IPS-18c (cell line): ENCODE data around the gene ATP5F1E.
A peak's percentile ranks its signal among the peaks of the same experiment; 100 is the strongest.

Source experiments
- H3K4me3 ChIP-seq: 2 replicates; pipeline ENCODE4 v1.7.0; 2013; ENCODE audit warnings: low read depth, mild to moderate bottlenecking, low read length, moderate library complexity; ENCODE audit not compliant: insufficient read depth
- H3K9me3 ChIP-seq: one replicate; pipeline ENCODE4 v1.6.1; 2013; ENCODE audit warnings: mild to moderate bottlenecking, low read length, moderate library complexity; ENCODE audit not compliant: control insufficient read depth, insufficient read depth

ATP5F1E gene

GRCh38 chr20:59032023-59032712 lies at the start of gene ATP5F1E:
TSS of gene ATP5F1E (minus strand) at chr20:59032335. CDS start at chr20:59032251, 84 bp downstream.
- H3K9me3 ChIP-seq: no peaks in the 10 kb centered on the region

GRCh38 chr20:59081036-59081435 lies 48.9 kb upstream of the ATP5F1E start:
- H3K9me3 ChIP-seq: no peaks in the 10 kb centered on the region
- no peak overlapping the region for H3K4me3 ChIP-seq

More at GRCh38 chr20:59032023-59032712, at the start of gene ATP5F1E:
- H3K4me3 ChIP-seq: peak within 1 kb of the TSS; percentile 96

GRCh38 chr20:59078231-59078630 lies 46.1 kb upstream of the ATP5F1E start:
- Histone ChIP-seq H3K4me3 (no peak overlapping the region), H3K9me3 (no peaks in the 10 kb centered on the region)

GRCh38 chr20:59077705-59078104 lies 45.6 kb upstream of the ATP5F1E start:
- H3K4me3 ChIP-seq: no peak overlapping the region

GRCh38 chr20:59075934-59076508 lies 43.9 kb upstream of the ATP5F1E start:
- Histone ChIP-seq H3K4me3 (no peak overlapping the region), H3K9me3 (no peaks in the 10 kb centered on the region)

More at GRCh38 chr20:59077705-59078104, 45.6 kb upstream of the ATP5F1E start:
- H3K9me3 ChIP-seq: no peaks in the 10 kb centered on the region

GRCh38 chr20:59074456-59074855 lies 42.3 kb upstream of the ATP5F1E start:
- no peaks in the 10 kb centered on the region for H3K9me3 ChIP-seq
- no peak overlapping the region for H3K4me3 ChIP-seq

- no peak overlapping the region for H3K4me3 ChIP-seq
- H3K9me3 ChIP-seq: no peaks in the 10 kb centered on the region
Measured at GRCh38 chr20:59073582-59073981, 41.4 kb upstream of the ATP5F1E start.

GRCh38 chr20:59071216-59071615 lies 39.1 kb upstream of the ATP5F1E start:
- no peak overlapping the region for H3K4me3 ChIP-seq

GRCh38 chr20:59069026-59069425 lies 36.9 kb upstream of the ATP5F1E start:
- Histone ChIP-seq H3K4me3 (no peak overlapping the region), H3K9me3 (no peaks in the 10 kb centered on the region)

More at GRCh38 chr20:59071216-59071615, 39.1 kb upstream of the ATP5F1E start:
- H3K9me3 ChIP-seq: no peaks in the 10 kb centered on the region

GRCh38 chr20:59068534-59068933 lies 36.4 kb upstream of the ATP5F1E start:
- H3K4me3 ChIP-seq: no peak overlapping the region

GRCh38 chr20:59064214-59064722 lies 32.1 kb upstream of the ATP5F1E start:
- Histone ChIP-seq H3K4me3 (no peak overlapping the region), H3K9me3 (no peaks in the 10 kb centered on the region)

More at GRCh38 chr20:59068534-59068933, 36.4 kb upstream of the ATP5F1E start:
- no peaks in the 10 kb centered on the region for H3K9me3 ChIP-seq

GRCh38 chr20:59063358-59064213 lies 31.5 kb upstream of the ATP5F1E start:
- Histone ChIP-seq H3K9me3 (no peaks in the 10 kb centered on the region), H3K4me3 (no peak overlapping the region)

GRCh38 chr20:59062081-59062480 lies 29.9 kb upstream of the ATP5F1E start:
- no peaks in the 10 kb centered on the region for H3K9me3 ChIP-seq
- H3K4me3 ChIP-seq: no peak overlapping the region

- H3K4me3 ChIP-seq: no peak overlapping the region
- H3K9me3 ChIP-seq: no peaks in the 10 kb centered on the region
Measured at GRCh38 chr20:59055302-59055701, 23.2 kb upstream of the ATP5F1E start.

- Histone ChIP-seq H3K4me3 (no peak overlapping the region), H3K9me3 (no peaks in the 10 kb centered on the region)
Measured at GRCh38 chr20:59051666-59052185, 19.6 kb upstream of the ATP5F1E start.

- Histone ChIP-seq H3K9me3 (no peaks in the 10 kb centered on the region), H3K4me3 (no peak overlapping the region)
Measured at GRCh38 chr20:59050437-59050836, 18.3 kb upstream of the ATP5F1E start.

- H3K9me3 ChIP-seq: no peaks in the 10 kb centered on the region
- H3K4me3 ChIP-seq: no peak overlapping the region
Measured at GRCh38 chr20:59048681-59049030, 16.5 kb upstream of the ATP5F1E start.
